Peyer's patch (tissue), 4 donors: ENCODE data around the gene DEK.

ENCODE experiments used
- POLR2A ChIP-seq, 2 donors: fragments of 450-650 bp; IDR thresholded peaks; one replicate each; pipeline ENCODE4 v1.5.1; 2017; ENCODE audit warnings: antibody characterized with exemption in 2 of 2, mild to moderate bottlenecking in 2 of 2, moderate library complexity in 2 of 2
- TF ChIP-seq, protein P1 (sequence below), 6 experiments: fragments of 450-650 bp in 4 of 6; fragments of 200-600 bp in 2 of 6; sonication (generic) in 1 of 6; IDR thresholded peaks; one replicate each; pipeline ENCODE4 v1.5.1; 2017 to 2019; ENCODE audit warnings: antibody characterized with exemption in 6 of 6, mild to moderate bottlenecking in 3 of 6, moderate library complexity in 1 of 6

DNA sequence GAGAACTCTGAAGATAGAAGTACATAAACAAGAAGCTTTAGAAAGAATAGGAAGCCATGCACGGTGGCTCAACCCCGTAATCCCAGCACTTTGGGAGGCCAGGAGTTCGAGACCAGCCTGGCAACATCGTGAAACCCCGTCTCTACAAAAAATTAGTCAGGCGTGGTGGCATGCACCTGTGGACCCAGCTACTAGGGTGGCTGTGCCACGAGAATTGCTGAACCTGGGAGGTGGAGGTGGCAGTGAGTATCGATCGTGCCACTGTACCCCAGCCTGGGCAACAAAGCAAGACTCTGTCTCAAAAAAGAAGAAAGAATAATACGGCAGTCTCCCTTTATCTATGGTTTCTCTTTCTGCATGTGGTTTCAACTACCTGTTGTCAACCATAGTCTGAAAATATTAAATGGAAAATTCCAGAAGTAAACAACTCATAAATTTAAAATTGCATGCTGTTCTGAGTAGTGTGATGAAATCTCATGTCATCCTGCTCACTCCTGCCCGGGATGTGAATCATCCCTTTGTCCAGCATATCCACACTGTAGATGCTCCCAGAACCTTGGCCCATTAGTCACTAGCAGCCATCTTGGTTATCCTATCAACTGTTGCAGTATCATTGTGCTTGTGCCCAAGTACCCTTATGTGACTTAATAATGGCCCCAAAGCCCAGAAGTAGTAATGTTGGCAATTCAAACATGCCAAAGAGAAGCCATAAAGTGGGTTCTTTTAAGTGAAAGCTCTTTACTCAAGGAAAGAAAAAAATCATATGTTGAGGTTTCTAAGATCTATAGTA is 22.1 kb downstream of the DEK start:
- TF ChIP-seq, protein P1, sequence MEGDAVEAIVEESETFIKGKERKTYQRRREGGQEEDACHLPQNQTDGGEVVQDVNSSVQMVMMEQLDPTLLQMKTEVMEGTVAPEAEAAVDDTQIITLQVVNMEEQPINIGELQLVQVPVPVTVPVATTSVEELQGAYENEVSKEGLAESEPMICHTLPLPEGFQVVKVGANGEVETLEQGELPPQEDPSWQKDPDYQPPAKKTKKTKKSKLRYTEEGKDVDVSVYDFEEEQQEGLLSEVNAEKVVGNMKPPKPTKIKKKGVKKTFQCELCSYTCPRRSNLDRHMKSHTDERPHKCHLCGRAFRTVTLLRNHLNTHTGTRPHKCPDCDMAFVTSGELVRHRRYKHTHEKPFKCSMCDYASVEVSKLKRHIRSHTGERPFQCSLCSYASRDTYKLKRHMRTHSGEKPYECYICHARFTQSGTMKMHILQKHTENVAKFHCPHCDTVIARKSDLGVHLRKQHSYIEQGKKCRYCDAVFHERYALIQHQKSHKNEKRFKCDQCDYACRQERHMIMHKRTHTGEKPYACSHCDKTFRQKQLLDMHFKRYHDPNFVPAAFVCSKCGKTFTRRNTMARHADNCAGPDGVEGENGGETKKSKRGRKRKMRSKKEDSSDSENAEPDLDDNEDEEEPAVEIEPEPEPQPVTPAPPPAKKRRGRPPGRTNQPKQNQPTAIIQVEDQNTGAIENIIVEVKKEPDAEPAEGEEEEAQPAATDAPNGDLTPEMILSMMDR (IDR thresholded peaks at IDR 0.05) = no peak
- TF ChIP-seq POLR2A (IDR thresholded peaks at IDR 0.05) = no peak
